CD14-positive monocyte (primary cell): Measurements from ENCODE around the gene WTIP. TPM values are rescaled to one million over a fixed set of nuclear protein-coding genes. Genes with fewer than 3 reads are reported as not detected.

Experiments used
- DNase-seq, 3 donors: peaks; one replicate each; pipeline ENCODE4 v3.0.0-alpha.2; 2011 to 2022
- H2AFZ ChIP-seq: 2 replicates; pipeline ENCODE4 v1.6.0; 2012; ENCODE audit warnings: mild to moderate bottlenecking, low read depth, low read length, inconsistent platforms; ENCODE audit not compliant: insufficient read depth, poor library complexity, severe bottlenecking
- H3K27ac ChIP-seq, 2 donors: 1 replicate in 1 of 2; 2 replicates in 1 of 2; pipeline ENCODE4 v1.5.1; 2012 to 2013; ENCODE audit warnings: low read length in 2 of 2, control low read depth in 1 of 2, inconsistent platforms in 1 of 2, low read depth in 1 of 2, mild to moderate bottlenecking in 1 of 2
- H3K27me3 ChIP-seq, 2 donors: one replicate each; pipeline versions ENCODE4 v1.6.0 to v1.6.1; 2011 to 2013; ENCODE audit warnings: low read length in 2 of 2; ENCODE audit not compliant: control insufficient read depth in 2 of 2, insufficient read depth in 2 of 2
- H3K36me3 ChIP-seq, 2 donors: replicated peaks in 1 of 2; 1 replicate in 1 of 2; 2 replicates in 1 of 2; pipeline versions ENCODE4 v1.5.1 to v1.6.1; 2012 to 2013; ENCODE audit warnings: low read length in 2 of 2, control low read depth in 1 of 2, inconsistent platforms in 1 of 2, mild to moderate bottlenecking in 1 of 2; ENCODE audit not compliant: insufficient read depth in 2 of 2, control insufficient read depth in 1 of 2
- H3K4me1 ChIP-seq, 2 donors: 1 replicate in 1 of 2; 2 replicates in 1 of 2; pipeline versions ENCODE4 v1.5.1 to v1.6.1; 2012 to 2013; ENCODE audit warnings: low read length in 2 of 2, control low read depth in 1 of 2, inconsistent platforms in 1 of 2, mild to moderate bottlenecking in 1 of 2, moderate library complexity in 1 of 2; ENCODE audit not compliant: insufficient read depth in 2 of 2, control insufficient read depth in 1 of 2
- H3K4me2 ChIP-seq: replicated peaks from 2 replicates; pipeline ENCODE3; 2012; ENCODE audit warnings: low read length, moderate library complexity, mild to moderate bottlenecking; ENCODE audit not compliant: poor library complexity, severe bottlenecking; ENCODE audit errors: extremely low read depth
- H3K4me3 ChIP-seq, 3 experiments: fragments of 200-600 bp in 1 of 3; sonication (generic) in 1 of 3; replicated peaks in 1 of 3; 1 replicate in 2 of 3; 2 replicates in 1 of 3; pipeline ENCODE4 v1.5.1; 2011 to 2013; ENCODE audit warnings: low read length in 3 of 3, mild to moderate bottlenecking in 3 of 3, control low read depth in 2 of 3, low read depth in 2 of 3, inconsistent platforms in 1 of 3, moderate library complexity in 1 of 3
- H3K79me2 ChIP-seq: 2 replicates; pipeline ENCODE4 v1.6.0; 2012; ENCODE audit warnings: mild to moderate bottlenecking, control low read depth, inconsistent platforms, low read length, moderate library complexity; ENCODE audit not compliant: insufficient read depth
- H3K9ac ChIP-seq: 2 replicates; pipeline ENCODE4 v1.6.0; 2017; ENCODE audit warnings: low read length, mild to moderate bottlenecking; ENCODE audit not compliant: insufficient read depth, poor library complexity, severe bottlenecking
- H3K9me3 ChIP-seq, 2 donors: replicated peaks in 1 of 2; 1 replicate in 1 of 2; 2 replicates in 1 of 2; pipeline versions ENCODE4 v1.5.1 to v1.6.1; 2012 to 2013; ENCODE audit warnings: low read length in 2 of 2, control low read depth in 1 of 2; ENCODE audit not compliant: control insufficient read depth in 1 of 2, insufficient read depth in 1 of 2
- H4K20me1 ChIP-seq: 2 replicates; pipeline ENCODE4 v1.6.0; 2012; ENCODE audit warnings: mild to moderate bottlenecking, low read length, control low read depth, moderate library complexity; ENCODE audit not compliant: insufficient read depth
- H3K27ac Mint-ChIP-seq, 7 donors: one replicate each; pipeline ENCODE4 v1.8.0; 2020; ENCODE audit warnings: mild to moderate bottlenecking in 7 of 7, mixed read lengths in 7 of 7, moderate library complexity in 6 of 7, inconsistent platforms in 2 of 7
- H3K27me3 Mint-ChIP-seq, 3 donors: one replicate each; pipeline ENCODE4 v1.8.0; 2021 to 2022; ENCODE audit warnings: low read depth in 3 of 3, mild to moderate bottlenecking in 3 of 3, mixed read lengths in 3 of 3, moderate library complexity in 3 of 3, inconsistent platforms in 1 of 3
- H3K36me3 Mint-ChIP-seq, 2 donors: one replicate each; pipeline ENCODE4 v1.8.0; 2020; ENCODE audit warnings: mixed read lengths in 2 of 2, inconsistent platforms in 1 of 2, mild to moderate bottlenecking in 1 of 2
- H3K4me1 Mint-ChIP-seq: one replicate; pipeline ENCODE4 v1.8.0; 2020; ENCODE audit warnings: mild to moderate bottlenecking, mixed read lengths
- H3K4me3 Mint-ChIP-seq, 2 donors: one replicate each; pipeline ENCODE4 v1.8.0; 2020; ENCODE audit warnings: mild to moderate bottlenecking in 2 of 2, mixed read lengths in 2 of 2, moderate library complexity in 1 of 2
- H3K9me3 Mint-ChIP-seq, 7 donors: one replicate each; pipeline ENCODE4 v1.8.0; 2020 to 2022; ENCODE audit warnings: mixed read lengths in 7 of 7, mild to moderate bottlenecking in 6 of 7, moderate library complexity in 6 of 7, inconsistent platforms in 2 of 7
- CTCF ChIP-seq: fragments of 200-600 bp; IDR thresholded peaks from one replicate; pipeline ENCODE4 v1.8.0; 2022; ENCODE audit warnings: antibody characterized with exemption, mild to moderate bottlenecking
- WGBS: methylation state at CpG from one replicate; pipeline ENCODE4 v1.1.5; 2013; ENCODE audit warnings: missing lambda C conversion rate; ENCODE audit not compliant: insufficient coverage; 5-methylcytosine and 5-hydroxymethylcytosine counted together
- intact Hi-C, 2 donors: fragments of 100-400 bp; cut with micrococcal nuclease; formaldehyde crosslinking; loops; one replicate each; pipeline versions ENCODE4 v1.15.0 to v1.15.1; 2023
- polyA plus RNA-seq, 3 donors: library from polyadenylated mRNA; depleted of rRNA in 1 of 3; unstranded in 2 of 3; stranded (reverse) in 1 of 3; fragments of 300-500 nt in 2 of 3; fragments of >200 nt in 1 of 3; fragmentation: Illumina TruSeq in 2 of 3; gene quantifications; 1 replicate in 2 of 3; 2 replicates in 1 of 3; pipeline ENCODE4 v1.2.3, GENCODE V29; 2012 to 2021

WTIP gene
- polyA plus RNA-seq, 3 donors: 0.11 TPM; not detected in 2

DNA sequence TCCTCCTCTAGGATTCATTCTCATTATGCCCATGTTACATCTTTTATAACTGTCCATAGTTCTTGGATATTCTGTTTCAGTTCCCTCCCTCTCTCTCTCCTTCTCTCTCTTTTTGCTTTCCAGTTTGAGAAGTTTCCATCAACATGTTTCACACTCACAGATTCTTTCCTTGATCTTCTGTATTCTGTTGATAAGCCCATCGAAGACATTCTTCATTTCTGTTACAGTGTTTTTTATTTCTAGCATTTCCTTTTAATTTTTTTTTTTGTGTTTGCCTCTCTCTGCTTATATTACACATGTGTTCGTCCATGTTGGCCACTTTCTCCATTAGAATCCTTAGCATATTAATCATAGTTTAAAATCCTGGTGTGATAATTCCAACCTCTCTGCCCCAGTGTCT, 68.3 kb downstream of the WTIP start:
- Mint-ChIP-seq H3K4me3 (no peak overlapping the region), H3K27ac (no peak overlapping the region), H3K9me3 (peaks cover 6 to 31% (median 16%) of the 10 kb centered on the region in 7 donors), H3K4me1 (no peaks in the 10 kb centered on the region), H3K27me3 (peaks cover 0 to 3% (median 0%) of the 10 kb centered on the region in 3 donors), H3K36me3 (no peaks in the 10 kb centered on the region)
- Histone ChIP-seq H3K9me3 (peaks cover 3 to 20% of the 10 kb centered on the region in 2 donors), H3K4me1 (no peaks in the 10 kb centered on the region), H3K79me2 (no peaks in the 10 kb centered on the region), H3K27me3 (no peaks in the 10 kb centered on the region), H3K36me3 (no peaks in the 10 kb centered on the region), H2AFZ (no peak overlapping the region), H3K4me2 (no peak overlapping the region), H3K27ac (no peak overlapping the region), H4K20me1 (no peaks in the 10 kb centered on the region), H3K9ac (no peak overlapping the region), H3K4me3 (no peak overlapping the region)
- no peak for TF ChIP-seq CTCF
- intact Hi-C loops: no loop called here
- no peak for DNase-seq
- no CpG with 5 or more reads among the region's 2 CpGs for WGBS

- no peak overlapping the region for H3K4me3 ChIP-seq
- peaks cover 0 to 15% (median 3%) of the 10 kb centered on the region in 7 donors for H3K9me3 Mint-ChIP-seq
- H3K4me2 ChIP-seq: no peak overlapping the region
- H3K27ac Mint-ChIP-seq: no peak overlapping the region
- H4K20me1 ChIP-seq: no peaks in the 10 kb centered on the region
- H2AFZ ChIP-seq: no peak overlapping the region
- H3K9me3 ChIP-seq: peaks cover 0 to under 1% of the 10 kb centered on the region in 2 donors
- no peaks in the 10 kb centered on the region for H3K36me3 ChIP-seq
- H3K9ac ChIP-seq: no peak overlapping the region
- intact Hi-C loops: no loop called here
- H3K4me3 Mint-ChIP-seq: no peak overlapping the region
- no peak overlapping the region for H3K27ac ChIP-seq
- H3K27me3 Mint-ChIP-seq: peaks cover 5 to 6% (median 6%) of the 10 kb centered on the region in 3 donors
- H3K4me1 Mint-ChIP-seq: no peaks in the 10 kb centered on the region
- 68% methylated on average over 2 of the region's 6 CpGs for WGBS
- TF ChIP-seq CTCF: no peak
- no peaks in the 10 kb centered on the region for H3K4me1 ChIP-seq
- no peaks in the 10 kb centered on the region for H3K79me2 ChIP-seq
- no peaks in the 10 kb centered on the region for H3K27me3 ChIP-seq
- DNase-seq: no peak
- no peaks in the 10 kb centered on the region for H3K36me3 Mint-ChIP-seq
Observed at GRCh38 chr19:34555447-34555846, 73.9 kb downstream of the WTIP start.
